ENCODE measurements around the gene DUT.
A peak's percentile ranks its signal among the peaks of the same experiment; 100 is the strongest.

The DUT gene

DNA sequence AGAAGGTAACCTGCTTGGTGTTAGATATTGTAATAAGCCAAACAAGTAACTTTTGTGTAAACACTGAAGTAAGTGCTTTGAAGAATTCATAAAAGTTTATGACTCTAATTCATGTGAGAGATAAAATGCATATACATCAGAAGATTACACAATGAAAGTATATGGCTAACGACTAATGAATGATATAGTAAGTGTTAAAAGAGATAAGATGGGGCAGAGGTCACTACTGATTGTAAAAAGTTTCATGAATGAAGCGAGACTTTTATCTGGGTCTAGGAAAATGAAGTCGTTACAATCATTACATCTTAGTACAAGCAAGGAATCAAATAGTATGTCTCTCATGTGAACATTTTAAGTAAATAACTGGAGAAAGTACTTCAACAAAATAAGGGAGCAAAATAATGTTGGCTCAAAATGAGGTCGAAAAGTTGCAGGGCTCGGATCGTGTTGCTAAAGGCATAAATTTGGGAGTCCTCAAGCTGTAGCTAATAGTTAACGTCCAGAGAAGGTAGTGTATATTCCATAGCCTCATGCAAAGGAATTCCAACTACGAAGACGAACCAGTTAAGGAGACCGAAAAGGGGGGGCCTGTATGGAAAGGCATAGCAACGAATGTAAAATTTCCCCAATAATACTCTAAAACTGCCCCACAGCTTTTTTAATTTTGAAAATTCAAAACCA, 984 bp upstream of the DUT start:
- no peak for DNase-seq

DNA sequence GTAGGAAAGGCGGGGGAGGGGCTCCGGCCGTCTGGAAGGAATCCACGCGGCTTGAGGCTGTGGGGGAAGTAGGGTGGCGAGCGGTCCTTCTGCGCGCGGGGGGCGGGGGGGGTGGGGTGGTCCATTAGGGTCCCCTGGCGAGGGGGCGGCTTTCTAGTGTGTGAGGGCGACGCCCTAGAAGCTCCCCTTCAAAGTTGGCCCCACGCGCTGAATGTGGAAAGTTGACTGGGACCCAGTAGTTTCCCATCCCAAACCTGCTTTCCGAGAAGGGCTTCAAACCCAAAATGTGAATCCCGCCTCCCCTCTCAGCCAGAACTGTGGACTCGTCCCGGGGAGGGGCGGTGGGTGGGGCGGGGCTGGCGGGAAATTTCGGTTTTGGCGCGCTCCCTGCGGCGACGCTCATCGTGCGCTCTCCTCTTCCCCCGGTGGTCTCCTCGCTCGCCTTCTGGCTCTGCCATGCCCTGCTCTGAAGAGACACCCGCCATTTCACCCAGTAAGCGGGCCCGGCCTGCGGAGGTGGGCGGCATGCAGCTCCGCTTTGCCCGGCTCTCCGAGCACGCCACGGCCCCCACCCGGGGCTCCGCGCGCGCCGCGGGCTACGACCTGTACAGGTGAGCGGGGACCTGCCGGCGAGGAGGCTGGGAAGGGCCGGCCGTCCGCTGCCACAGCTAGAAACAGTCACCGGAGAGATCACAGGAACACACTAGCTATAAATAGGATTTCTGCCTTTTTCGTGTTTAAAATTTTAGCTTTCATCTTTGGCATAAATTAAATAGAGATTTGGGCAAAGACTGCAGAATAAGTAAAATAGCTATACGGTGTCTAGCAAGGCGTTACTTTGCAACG, 790 bp downstream of the DUT start:
- DNase-seq, result peak; percentile 73

DNA sequence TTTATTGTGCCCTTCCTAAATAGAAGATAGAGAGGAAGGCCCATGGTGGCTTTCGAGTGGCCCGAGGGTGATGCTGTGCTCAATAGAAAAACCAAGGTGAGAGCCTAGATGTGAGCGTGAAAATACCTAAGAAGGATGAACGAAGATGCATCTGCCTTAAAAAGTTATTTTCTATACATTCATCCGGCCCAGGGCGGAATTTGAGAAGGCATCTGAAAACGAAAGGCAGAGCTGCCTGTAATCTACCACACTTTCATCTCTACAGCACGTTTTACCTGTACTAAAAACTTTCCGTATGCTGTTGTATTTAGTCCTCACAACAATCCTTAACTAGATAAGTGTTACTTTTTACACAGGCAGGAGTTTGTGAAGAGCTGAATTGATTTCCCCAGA, 1.4 kb downstream of the DUT start:
- DNase-seq, result peak; percentile 13

DNA sequence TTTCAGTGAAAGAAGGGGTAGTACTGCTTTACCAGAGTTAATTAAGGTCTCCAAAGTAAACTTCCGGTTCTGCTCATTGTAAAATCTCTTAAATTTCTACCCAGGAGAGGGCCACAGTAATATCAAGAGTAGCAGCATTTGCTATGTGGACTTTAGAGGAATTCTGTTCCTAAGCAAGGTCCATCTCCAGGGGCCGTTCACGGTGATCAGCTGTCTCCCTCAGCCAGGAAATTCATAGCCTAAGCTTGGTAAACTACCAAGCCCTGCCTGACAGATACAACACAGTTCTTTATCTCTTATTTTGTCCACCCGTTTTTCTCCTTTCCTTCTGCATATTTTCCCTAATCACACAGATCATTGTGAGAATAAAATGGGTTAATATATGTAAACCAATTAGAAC, 2.3 kb downstream of the DUT start:
- DNase-seq, result no peak

DNA sequence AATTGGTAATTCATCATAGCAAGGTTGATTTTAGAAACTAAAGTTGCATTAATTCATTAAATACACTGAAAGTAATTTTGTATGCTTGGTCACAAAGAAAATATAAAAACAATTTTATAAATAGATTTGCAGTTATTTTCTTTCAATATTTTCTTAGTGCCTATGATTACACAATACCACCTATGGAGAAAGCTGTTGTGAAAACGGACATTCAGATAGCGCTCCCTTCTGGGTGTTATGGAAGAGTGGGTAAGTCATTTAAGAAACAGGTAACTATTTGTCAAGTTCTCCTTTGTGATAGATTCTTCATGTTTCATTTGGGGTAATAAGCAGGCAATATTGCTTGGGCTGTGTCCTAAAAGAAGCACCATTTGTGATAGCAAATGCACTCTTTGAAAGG, 3.0 kb downstream of the DUT start:
- no peak for DNase-seq

DNA sequence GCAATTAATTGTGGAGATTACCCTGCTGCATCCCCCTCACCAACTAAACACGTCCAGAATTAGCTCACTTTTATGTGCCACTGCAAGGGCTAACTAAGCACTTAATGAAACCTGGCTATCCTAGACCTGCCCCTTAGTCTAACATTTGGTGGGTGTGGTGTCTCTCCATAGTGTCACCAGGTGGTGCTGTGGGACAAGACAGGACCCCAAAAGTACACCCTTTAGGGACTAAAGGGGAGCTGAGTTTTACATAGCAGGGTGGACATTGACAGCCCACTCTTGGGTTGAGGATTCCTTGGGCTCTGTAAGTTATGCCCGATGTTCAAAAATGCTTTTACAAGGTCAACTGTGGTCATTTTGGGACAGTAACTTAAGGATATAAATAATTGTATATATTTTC, 5.7 kb downstream of the DUT start:
- DNase-seq, result no peak

DNA sequence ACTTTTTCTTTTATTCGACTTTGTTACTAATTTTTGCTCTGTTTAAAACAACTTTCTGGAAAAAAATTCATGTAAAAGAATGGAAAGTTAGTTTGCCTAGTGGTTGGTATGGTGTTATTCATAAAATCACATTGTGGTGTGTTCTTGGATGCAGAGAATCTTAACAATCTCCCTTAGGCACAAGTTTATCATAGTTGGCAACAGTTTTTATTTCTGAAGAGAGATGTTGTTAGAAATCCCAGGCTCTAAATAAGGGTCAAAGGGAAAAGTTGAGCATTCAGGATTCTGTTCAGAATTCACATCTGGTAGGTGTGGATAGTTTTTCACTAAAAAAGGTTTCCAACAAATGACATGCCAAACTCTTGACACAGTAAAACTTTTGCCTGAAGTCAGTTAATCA, 6.4 kb downstream of the DUT start:
- DNase-seq, result no peak

DNA sequence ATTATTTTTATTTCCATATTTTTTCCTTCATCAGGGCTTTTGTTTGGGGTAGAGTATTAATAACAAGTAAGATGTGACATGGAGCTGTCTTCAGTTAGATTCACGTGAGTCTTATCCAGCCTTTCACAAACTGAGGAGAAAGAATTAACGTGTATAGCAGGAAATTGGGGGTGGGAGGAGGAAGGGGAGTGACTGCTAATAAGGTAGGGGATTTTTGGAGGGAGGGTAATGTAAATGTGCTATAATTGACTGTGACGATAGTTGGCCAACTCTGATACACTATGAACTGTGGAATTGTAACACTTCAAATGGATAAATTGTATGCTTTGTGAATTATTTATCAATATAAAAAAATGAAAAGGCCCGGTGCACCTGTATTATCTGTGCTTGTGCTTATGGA, 8.9 kb downstream of the DUT start:
- no peak for DNase-seq

DNA sequence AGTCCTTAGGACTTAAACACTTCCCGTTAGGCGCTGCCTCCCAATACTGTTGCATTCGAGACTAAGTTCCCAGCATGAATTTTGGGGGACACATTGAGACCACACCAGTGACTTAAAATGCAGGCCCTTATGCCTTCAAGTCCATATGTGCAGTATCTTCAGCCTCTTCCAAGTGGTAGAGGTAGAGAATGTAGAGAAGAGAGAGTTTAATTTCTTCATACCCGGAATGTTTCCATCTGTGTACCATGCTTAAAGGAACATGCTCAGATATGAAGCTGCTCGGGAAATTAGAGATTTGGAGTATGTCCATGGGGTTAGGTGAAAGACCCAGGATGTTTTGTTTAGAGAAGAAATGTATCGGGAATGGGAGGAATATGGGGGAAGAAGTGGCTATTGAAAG, 12.6 kb downstream of the DUT start:
- no peak for DNase-seq

DNA sequence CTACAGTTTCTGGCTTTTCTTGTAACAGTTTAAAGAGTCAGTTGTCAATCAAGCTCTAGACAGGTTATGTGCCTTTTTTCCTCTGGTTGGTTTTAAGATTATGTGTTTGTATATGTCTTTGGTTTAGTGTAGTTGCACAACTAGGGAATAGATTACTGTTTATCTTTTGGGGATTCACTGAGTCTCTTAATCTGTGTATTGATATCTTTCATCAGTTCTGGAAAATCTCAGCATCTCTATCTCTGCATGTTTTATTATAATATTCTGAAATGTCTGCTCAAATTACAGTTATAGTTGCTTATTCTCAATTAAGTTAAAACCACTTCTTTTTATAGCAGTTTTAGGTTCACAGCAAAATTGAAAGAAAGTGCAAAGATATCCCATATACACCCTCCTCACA, 14.3 kb downstream of the DUT start:
- no peak for DNase-seq

DNA sequence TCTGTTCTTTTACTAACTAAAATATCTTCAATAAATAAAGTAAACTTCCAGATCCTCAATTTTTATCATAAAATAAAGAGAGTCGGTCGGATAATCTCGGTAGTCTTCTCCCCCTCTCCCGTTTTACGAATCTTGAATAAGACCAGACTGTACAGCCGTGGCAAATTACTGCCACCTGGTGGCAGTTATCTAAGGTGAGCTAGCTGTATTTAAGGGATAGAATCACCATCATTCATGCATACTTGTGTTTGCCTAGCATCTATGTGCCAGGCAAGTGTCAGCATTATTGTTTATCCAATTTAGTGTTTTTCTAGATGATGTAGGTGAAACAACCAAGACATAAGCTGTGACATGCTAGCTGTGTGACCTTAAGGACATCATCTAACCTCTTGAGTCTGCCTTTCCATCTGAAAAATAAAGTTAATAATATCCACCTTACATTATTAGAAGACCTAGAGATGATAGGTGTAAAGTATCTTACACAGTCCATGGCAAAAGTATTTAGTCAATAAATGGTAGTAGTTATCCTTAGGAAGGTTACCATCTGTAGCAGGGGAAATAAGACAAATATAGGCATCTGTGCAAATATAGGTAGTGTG, 21.3 kb downstream of the DUT start:
- peak; percentile 40 for DNase-seq

DNA sequence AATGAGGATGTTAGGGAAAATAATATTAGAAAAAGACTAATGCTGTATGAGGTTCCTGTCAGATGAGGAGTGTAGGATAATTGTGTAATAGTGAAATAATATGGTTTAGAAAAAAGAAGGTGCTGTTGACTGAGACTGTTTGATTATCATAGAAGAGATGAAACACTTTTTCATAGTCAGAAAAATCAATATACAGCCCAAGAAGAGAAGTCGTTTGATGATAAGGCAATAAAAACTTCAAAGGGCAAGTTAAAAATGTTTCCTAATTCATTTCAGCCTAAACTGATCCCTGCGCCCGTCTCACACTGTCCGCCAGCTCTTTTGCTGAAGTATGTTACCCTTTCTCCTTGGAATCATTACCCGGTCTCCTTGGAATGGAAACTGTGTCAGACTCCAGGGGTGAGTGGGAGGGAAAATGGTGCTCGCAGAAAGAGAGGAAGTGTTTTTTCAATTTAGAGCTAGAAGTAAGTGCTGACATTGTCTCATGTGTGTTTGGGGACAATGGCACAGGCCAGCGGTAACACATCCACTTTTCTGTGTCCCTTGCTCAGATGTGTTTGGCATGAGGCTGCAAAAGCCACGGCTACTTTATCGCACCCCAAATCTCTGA, 23.6 kb downstream of the DUT start:
- DNase-seq, result no peak

DNA sequence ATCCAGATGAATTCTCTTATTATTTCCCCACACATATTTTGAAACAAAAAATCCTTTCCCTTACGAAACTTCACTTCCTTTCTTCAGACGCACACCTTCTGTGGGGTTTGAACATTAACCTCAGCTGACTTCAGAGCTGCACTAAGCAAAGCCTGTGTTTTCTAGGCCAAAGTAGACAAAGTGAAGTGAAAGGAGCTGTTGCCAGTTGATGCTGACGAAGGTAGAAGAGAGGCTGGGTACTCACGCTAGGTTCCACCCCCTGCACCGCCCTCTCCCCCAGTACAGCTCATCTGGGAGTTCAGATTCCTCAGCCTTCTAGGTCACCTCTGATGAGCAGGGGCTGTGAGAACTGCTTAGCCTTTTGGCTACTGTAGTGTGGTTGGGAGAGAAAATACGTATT, 24.1 kb downstream of the DUT start:
- DNase-seq, result no peak

DNA sequence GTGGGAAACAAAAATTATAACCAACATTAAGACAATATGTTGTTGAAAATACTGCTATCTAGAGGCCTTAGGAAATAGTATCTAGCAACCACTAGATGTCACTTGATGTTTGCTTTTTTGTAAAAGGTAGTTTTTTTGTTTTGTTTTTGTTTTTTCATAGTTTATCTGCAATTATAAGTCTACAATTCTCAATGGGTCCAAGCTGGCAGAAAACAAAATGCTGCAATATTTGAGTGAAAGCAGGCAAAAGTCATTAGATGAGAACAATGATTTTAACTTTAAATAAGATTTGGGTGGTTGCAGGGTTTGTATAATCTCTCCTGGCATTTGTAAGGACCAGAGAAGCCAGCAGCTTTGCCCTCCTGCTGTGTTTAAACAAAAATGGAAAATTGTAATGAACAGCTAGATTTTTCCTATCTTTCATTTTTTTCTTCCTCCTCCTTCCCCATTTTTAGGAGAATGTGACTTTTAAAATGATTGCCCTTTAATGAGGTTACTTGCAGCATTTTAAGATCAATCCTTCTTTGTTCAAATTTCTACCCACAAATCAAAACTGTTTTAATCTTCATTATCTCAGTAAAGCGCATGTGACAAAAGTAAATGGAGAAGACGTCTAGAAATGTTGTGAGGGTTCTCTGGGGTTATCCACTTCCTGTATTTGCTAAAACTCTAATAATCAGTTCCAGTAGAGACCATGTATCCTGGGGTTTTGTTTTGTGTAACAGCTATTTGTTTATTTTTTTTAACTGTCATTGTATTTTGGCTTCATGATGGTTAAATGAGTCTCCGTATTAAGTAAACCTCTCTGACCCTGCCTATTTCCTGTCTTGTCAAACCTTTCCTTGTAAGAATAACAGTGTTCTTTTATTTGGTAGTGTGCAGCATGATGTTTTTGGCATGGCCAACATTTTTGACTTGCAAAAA, 27.3 kb downstream of the DUT start:
- DNase-seq, result no peak

DNA sequence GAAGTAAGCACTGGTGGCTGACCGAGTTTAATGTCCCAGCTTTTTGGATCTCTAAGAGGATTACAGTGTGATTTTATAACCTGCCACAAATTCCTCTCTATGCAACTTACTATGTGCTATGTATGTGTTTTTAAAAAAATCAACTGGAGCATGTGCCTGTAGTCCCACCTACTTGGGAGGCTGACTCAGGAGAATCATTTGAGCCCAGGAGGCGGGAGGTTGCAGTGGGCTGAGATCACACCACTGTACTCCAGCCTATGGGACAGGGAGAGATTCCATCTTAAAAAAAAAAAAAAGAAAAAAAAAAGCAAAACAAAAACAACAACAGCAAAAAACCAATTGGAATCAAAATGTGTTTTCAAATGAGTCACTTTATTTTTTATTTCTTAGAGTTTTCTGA, 29.6 kb downstream of the DUT start:
- no peak for DNase-seq

DNA sequence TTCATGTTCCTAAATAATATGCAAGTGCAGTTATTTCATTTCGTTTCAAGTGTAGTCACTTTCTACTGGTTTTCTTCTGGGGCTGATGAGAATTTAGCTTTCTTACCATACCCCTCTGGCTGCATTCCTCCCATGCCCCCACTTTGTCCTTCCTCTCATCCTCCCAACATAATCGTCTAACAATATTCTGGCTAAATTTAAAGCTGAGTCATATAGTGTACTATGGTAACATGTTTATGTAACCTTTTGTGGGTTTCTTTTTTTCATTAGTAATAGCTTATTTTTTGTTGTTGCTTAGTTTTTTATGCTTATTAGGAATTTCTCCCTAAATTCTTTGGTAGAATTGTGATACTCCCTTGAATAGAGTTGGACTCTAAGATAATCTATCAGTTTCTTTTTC, 30.5 kb downstream of the DUT start:
- no peak for DNase-seq

DNA sequence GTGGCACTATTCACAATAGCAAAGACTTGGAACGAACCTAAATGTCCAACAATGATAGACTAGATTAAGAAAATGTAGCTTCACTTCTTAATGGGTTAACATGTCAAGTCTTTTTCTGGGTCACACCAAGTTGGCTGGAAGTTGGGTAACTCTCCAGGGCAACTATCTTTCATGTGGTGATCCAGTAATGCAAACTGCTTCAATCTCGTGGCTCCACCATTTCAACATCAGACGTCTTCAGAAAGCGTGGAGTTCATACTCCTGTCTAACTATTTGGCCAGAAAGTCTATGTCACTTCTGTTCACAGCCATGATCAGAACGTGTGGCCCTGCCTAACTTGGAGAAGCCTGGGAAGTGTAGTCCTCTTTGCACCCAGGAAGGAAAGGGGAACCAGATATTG, 32.2 kb downstream of the DUT start:
- no peak for DNase-seq

DNA sequence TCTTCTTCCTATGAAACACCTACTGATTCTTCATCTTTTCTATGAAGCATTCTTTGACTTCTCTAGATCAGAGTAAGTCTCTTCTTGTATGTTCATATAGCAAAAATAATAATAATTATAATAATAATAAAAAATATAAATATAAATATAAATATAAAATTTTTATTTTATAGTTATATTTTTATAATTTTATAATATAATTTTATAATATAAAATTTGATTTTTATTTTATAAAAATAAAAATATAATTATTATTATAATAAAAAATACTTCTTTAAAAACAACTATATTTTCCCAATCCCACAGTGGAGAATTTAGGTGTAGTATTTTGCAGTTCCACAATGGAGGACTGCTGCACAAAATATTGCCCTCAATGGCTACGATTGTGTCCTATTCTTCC, 34.3 kb downstream of the DUT start:
- no peak for DNase-seq

DNA sequence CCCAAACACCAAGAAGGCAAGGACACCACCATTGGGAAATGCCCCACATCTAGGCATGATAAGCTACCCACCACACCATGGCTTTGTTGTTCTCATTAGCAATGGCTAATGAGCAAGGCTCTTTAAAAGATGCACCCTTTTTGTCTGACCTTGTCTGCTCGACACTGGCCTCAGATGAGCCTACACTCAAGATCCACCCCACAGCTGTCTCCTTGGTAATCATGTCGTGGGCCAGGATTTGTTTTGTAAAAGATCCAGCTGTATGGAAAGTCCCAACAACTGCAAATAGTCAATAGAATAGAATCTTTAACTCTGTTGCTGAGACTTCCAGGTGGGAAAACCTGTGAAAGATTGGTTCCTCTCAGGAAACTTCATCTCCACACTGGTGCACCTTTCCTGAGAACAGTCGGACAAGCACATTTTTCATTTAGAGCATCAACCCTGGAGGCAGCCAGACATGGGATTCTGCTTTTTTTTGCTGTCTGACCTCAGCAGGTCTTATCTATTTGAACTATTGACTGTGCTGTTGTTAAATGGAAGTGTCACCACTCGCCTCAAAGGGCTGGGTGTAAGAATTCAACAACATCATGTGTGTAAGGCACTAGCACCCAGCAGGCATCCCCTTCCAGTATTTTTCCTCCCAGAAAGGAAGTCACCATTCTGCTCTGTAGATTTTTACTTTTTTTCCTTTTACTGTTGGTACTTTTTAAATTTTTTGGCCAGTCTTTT, 35.5 kb downstream of the DUT start:
- no peak for DNase-seq

DNA sequence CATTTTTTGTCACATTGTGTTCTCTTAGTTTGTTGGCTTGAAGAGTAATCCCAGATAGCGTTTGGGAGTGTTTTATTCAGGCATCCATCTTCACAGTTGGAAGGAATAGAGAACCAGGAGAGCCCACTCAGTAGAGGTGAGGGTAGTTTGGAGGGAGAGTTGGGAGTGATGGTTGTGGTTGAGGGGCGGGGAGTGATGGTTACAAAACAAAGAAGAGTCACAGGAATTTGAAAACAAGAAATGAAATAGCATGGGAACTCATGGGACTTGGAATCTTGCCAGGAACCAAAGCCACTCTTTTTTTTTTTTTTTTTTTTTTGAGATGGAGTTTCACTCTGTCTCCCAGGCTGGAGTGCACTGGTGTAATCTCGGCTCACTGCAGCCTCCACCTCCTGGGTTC, 36.3 kb downstream of the DUT start:
- DNase-seq, result no peak

DNA sequence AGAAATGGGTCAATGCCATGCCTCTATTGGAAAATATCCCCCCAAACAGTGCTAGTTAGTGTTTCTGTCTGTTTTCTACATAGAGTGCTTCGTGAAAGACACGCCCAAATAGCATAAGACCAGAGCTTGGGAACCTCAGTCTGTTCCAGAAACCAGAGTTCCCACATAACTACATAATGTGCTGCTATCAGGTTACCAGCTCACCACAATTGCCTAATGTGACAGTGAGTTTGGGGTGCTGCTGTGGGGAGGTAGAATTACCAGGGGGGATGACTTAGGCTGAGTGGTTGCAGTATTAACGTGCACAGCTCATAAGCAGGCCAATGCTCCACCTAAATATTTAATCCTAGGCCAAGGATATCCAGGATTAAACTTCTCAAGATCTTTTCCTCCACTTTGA, 39.2 kb downstream of the DUT start:
- DNase-seq, result no peak

DNA sequence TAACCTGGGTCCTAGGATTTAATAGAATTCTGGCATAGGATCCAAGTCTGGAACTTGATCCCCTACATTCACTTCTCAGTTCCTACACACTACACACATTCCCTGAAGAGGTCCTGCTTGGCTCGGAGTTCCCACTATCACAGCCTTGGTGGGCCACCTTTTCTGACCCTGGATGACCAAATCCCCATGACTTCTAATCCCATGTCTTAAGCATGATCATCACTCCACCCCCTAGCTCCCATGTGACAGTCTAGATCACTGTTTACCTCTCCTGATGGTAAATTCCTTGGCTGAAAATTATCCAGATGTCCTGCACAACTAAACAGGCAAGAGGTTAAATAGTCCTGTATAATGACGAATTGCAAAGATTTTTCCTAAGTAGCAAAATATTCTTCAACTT, 40.3 kb downstream of the DUT start:
- no peak for DNase-seq
